ENCODE data around the gene VMP1.

DNA sequence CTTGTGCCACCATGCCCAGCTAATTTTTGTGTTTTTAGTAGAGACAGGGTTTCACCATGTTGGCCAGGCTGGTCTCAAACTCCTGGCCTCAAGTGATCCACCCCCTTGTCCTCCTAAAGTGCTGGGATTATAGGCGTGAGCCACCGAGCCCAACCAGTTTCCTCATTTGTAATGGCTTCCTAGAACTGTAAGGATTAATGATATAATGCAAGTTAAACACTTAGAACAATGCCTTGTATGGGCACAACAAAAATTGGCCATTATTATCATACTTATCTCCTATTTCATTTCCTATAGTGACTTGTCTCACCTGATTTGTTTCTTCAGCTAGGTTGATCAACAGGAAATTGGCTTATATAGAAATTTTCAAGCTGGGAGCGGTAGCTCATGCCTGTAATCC is 171.2 kb downstream of the VMP1 start:
- TF ChIP-seq, protein P1, sequence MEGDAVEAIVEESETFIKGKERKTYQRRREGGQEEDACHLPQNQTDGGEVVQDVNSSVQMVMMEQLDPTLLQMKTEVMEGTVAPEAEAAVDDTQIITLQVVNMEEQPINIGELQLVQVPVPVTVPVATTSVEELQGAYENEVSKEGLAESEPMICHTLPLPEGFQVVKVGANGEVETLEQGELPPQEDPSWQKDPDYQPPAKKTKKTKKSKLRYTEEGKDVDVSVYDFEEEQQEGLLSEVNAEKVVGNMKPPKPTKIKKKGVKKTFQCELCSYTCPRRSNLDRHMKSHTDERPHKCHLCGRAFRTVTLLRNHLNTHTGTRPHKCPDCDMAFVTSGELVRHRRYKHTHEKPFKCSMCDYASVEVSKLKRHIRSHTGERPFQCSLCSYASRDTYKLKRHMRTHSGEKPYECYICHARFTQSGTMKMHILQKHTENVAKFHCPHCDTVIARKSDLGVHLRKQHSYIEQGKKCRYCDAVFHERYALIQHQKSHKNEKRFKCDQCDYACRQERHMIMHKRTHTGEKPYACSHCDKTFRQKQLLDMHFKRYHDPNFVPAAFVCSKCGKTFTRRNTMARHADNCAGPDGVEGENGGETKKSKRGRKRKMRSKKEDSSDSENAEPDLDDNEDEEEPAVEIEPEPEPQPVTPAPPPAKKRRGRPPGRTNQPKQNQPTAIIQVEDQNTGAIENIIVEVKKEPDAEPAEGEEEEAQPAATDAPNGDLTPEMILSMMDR (IDR thresholded peaks at IDR 0.05): no peak
- no peak for TF ChIP-seq EZH2 (IDR thresholded peaks at IDR 0.05; ENCODE audit: borderline replicate concordance, insufficient read depth, low read depth, low read length, poor library complexity, severe bottlenecking)

All from B cell (primary cell).